Measurements from ENCODE around the gene ALAD. TPM values are rescaled to one million over a fixed set of nuclear protein-coding genes. Genes with fewer than 3 reads are reported as not detected.

The ALAD gene
- total RNA-seq (2022; extraction: Qiagen RNA extraction): 13.2 to 16.3 TPM (median 15.3 TPM) in 5 replicates

DNA sequence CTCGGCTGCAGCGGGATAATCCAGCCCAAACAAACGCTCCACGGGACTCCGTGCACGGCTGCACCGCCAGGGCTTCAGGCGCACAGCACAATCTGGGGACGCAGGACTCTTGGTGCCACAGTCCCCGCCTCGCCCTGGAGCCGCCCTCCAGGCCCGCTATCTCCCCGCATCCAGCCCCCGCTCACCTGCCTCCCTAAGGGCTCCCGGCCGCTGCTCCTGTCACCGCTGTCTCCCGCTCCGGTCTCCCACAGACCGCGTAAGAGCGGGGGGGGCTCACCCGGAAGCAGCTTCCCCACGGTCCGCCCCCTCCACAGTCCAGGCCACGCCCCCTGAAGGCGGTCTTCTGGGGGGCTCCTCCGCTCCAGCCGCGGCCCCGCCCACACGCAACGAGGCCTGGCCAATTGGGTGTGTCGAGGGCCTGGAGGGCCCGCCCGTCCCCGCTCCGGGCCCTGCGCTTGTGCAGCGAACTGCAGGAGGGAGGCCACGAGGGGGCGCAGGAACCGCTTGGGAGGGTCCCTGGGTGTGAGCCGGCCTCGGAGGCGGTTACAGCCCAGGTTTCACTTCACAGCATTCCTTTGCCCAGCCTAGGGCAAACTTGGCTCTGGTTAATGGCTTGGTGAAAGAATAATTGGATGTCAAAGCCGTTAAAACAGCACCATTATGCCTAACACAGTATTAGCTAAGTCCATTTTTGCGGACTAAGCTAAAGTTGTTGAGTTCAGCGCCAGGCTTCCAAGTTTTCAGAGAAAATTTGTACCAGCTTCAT lies at the start of gene ALAD:
TSS of gene ALAD (minus strand) at position 258 of the 766 bp plus-strand sequence. CDS start 7,725 bp downstream, outside the sequence.

DNA sequence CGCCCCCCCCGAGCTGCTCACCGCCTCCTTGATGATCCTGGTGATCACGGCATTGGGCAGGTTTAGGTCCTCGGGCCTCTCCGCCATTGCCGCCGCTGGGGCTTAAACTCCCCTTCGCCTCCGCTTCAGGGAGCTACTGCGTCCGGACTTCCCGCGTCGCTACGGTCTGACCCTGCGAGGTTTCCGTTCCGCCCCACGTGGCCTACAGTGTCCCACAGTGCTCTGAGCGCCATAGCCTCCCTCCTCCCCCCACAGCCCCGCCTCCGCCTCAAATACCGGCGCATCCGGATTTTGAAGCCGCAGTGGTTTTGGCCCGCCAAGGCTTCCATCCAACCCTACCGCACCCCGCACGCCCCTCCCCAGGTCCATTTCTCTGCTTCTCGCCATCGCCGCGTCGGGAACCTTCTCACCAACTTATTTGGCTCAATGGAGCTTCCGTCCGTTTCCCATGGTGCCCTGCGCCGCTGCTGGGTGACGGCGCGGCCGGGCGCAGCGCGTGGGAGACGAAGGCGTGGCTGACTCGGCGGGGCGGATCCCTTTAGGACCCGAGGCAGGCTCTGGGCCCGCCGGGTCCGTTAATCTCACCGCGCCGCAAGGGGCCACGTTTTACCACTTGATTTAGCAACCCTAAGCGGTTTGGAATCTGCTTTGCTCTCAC lies 9.3 kb upstream of the ALAD start, which contains the start of the genes C9orf43 and POLE3:
TSS of gene C9orf43 (plus strand) at position 541 of the 658 bp plus-strand sequence. CDS start 2,747 bp downstream, outside the sequence.
TSS of gene POLE3 (minus strand) at position 469 of the 658 bp plus-strand sequence. CDS start at position 87, 382 bp downstream.

DNA sequence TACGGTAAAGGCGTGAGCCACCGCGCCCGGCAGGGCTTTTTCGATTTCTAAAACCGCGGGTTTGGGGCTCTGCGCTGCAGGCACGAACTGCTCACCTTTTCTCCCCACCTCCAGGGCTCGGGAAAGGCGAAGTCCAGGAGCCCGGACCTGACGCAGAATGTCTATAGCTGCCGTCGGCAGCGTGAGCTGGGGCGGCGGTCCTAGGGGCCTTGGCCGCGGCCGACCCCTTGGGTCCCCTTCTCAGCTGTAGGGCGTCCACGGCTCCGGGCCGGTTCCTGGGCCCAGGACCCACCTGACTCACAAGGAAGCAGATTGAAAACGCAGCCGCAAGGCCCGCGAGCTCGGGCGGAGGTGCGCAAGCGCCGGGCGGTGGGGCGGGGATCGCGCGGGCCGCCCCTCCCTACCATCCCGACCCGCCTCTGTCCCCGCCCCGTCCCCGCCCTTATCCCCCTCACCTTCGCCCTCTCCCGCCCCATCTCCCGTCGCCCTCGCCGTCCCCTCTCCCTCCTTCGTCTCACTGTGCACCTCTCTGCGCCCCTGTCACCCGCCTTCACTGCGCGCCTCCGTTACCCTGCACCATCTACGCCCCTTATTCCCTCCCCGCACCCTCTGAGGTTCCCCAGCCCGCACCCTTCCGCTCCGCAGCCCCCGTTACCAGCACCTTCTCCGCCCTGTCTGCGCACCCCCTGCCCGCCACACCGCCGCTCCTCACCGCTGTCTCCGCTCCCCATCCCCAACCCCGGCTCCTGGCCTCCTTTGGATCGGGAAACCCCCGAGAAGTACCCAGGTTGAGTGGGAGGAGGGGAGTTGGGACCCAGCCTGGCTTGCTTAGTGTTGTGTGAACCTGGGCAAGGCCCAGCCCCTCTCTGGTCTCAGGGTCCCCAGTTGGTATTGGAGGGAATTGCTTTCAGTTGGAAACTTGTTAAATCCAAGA lies 24.2 kb downstream of the ALAD start, which contains the start of gene HDHD3:
TSS of gene HDHD3 (minus strand) at position 353 of the 934 bp plus-strand sequence. CDS start 2,632 bp downstream, outside the sequence.

DNA sequence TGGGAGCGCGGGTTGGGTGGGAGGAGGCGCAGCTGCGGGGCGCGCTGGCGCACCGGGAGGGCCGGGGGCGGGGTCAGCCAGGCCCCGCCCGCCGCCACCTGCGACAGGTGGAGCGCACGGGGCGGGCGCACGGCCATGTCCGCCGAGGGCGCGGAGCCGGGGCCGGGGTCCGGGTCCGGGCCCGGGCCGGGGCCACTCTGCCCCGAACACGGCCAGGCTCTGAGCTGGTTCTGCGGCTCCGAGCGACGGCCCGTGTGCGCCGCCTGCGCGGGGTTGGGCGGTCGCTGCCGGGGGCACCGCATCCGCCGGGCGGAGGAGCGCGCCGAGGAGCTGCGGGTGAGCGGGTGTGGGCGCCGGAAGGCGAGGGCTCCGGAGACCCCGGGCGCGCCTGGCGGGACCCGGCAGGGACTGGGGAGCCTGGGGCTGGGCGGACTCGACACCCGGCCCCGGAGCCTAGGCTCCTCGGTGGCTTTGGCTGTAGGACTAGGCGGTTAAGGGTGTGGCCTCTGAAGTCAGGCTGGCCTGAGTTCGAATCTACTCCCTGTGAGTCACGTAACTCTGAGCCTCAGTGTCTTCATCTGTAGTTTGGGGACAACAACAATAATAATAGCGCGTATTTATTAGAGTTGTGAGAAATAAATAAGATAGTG lies 51.5 kb downstream of the ALAD start, which contains the start of gene BSPRY:
TSS of gene BSPRY (plus strand) at position 97 of the 650 bp plus-strand sequence. CDS start at position 136, 39 bp downstream.

DNA sequence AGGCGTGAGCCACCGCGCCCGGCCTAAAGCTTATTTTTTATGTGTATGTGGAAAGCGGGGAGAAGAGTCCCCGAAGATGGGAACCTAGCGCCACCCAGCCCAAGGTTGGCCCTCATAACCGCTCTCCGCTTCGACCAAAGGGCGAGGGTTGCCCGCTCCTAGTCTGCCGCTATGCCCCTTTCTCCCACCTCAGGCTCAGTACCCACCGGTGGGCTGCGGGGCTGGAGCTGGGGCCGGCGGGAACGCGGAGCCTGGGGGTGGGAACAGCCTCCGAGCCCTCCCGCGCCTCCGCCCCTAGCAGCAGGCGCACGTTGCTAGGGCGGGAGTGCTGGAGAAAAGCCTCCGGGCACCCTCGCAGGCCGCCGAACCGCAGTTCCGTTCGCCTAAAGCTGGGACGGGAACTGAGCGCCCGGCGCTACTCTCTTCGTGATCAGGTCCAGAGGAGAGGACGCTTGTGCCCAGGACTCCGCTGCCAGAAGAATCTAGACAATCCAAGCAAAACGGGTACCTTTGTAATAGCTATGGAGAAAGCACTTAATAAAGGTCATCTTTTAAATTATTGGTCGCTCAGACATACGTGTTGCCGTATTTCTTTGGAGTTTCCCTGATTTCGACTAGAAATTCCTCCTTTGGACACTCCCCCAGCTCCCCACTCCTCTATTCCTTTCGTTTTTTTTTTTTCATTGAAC lies 60.9 kb downstream of the ALAD start, which contains the start of gene WDR31:
TSS of gene WDR31 (minus strand) at position 265 of the 689 bp plus-strand sequence. CDS start 8,253 bp downstream, outside the sequence.

Other genes starting within 250 kb of the ALAD start
- 15.6 to 17.7 TPM (median 16.4 TPM) in 5 replicates for gene FKBP15, start 180.0 kb downstream of the ALAD start, total RNA-seq (2022; extraction: Qiagen RNA extraction)
- 18.6 to 21.1 TPM (median 19.8 TPM) in 5 replicates for gene SLC31A1, start 179.7 kb downstream of the ALAD start, total RNA-seq (2022; extraction: Qiagen RNA extraction)
- 41.8 to 59.3 TPM (median 45.5 TPM) in 5 replicates for gene CDC26, start 125.7 kb downstream of the ALAD start, total RNA-seq (2022; extraction: Qiagen RNA extraction)
- 52.7 to 56.0 TPM (median 54.4 TPM) in 5 replicates for gene PRPF4, start 125.6 kb downstream of the ALAD start, total RNA-seq (2022; extraction: Qiagen RNA extraction)
- gene RNF183, start 97.9 kb downstream of the ALAD start, total RNA-seq (2022; extraction: Qiagen RNA extraction): 0.08 TPM in 1 of 5 replicates, not detected in the others
- gene WDR31, start 61.0 kb downstream of the ALAD start, total RNA-seq (2022; extraction: Qiagen RNA extraction): 1.0 to 1.4 TPM (median 1.1 TPM) in 5 replicates
- 0.15 TPM in 1 of 5 replicates, not detected in the others for gene BSPRY, start 51.7 kb downstream of the ALAD start, total RNA-seq (2022; extraction: Qiagen RNA extraction)
- gene HDHD3, start 24.3 kb downstream of the ALAD start, total RNA-seq (2022; extraction: Qiagen RNA extraction): 18.5 to 26.2 TPM (median 22.2 TPM) in 5 replicates
- gene POLE3, start 9.4 kb upstream of the ALAD start, total RNA-seq (2022; extraction: Qiagen RNA extraction): 99.2 to 118 TPM (median 108 TPM) in 5 replicates
- gene C9orf43, start 9.5 kb upstream of the ALAD start, total RNA-seq (2022; extraction: Qiagen RNA extraction): 0.45 to 0.73 TPM (median 0.57 TPM) in 5 replicates
- 18.8 to 25.8 TPM (median 19.9 TPM) in 5 replicates for gene RGS3, start 62.4 kb upstream of the ALAD start, total RNA-seq (2022; extraction: Qiagen RNA extraction)